Panc1 (cell line): ENCODE data around the gene COL6A3.

Source experiments
- POLR2AphosphoS5 ChIP-seq: IDR thresholded peaks from 2 replicates; pipeline ENCODE4 v1.6.1; 2012; ENCODE audit warnings: mild to moderate bottlenecking, low read depth, low read length, moderate library complexity
- SIN3A ChIP-seq: IDR thresholded peaks from 2 replicates; pipeline ENCODE4 v1.6.1; 2012; ENCODE audit warnings: low read depth, mild to moderate bottlenecking, low read length, moderate library complexity, borderline replicate concordance; ENCODE audit not compliant: insufficient read depth
- TF ChIP-seq, protein P1 (sequence below): fragments of 450-650 bp; IDR thresholded peaks from 2 replicates; pipeline ENCODE4 v1.5.1; 2017; ENCODE audit warnings: mild to moderate bottlenecking

- TF ChIP-seq, protein P1, sequence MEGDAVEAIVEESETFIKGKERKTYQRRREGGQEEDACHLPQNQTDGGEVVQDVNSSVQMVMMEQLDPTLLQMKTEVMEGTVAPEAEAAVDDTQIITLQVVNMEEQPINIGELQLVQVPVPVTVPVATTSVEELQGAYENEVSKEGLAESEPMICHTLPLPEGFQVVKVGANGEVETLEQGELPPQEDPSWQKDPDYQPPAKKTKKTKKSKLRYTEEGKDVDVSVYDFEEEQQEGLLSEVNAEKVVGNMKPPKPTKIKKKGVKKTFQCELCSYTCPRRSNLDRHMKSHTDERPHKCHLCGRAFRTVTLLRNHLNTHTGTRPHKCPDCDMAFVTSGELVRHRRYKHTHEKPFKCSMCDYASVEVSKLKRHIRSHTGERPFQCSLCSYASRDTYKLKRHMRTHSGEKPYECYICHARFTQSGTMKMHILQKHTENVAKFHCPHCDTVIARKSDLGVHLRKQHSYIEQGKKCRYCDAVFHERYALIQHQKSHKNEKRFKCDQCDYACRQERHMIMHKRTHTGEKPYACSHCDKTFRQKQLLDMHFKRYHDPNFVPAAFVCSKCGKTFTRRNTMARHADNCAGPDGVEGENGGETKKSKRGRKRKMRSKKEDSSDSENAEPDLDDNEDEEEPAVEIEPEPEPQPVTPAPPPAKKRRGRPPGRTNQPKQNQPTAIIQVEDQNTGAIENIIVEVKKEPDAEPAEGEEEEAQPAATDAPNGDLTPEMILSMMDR = no peak
- TF ChIP-seq POLR2AphosphoS5 (no peak), SIN3A (no peak)
Observed at GRCh38 chr2:237427769-237428506, 14.0 kb upstream of the COL6A3 start.
